ENCODE data around the gene MYO3B.
A peak's percentile ranks its signal among the peaks of the same experiment; 100 is the strongest.
"Not testable (repeated sequence)": the region's sequence is repeated elsewhere in the genome, so short reads cannot be mapped to it uniquely, and the experiment has no call there.

Gene MYO3B

DNA sequence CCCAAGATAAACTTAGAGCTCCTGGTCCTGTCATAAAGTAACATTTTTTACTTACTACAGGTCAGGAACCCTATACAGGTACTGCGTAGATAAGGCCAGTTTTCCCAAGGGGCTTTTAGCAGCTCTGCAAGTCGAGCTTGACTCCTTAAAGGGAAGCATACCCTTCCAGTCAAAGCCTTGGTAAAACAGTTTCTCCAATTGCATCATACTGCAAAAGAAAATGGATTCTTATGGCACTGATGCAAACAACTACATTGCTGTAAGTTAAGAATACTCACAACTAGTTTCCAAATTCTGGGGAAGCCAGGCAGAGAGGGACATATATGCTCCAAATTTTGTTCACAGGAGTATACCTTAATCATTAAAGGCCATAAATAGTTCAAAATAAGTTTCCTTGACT is 31.0 kb downstream of the MYO3B start:
- no peak for DNase-seq

DNA sequence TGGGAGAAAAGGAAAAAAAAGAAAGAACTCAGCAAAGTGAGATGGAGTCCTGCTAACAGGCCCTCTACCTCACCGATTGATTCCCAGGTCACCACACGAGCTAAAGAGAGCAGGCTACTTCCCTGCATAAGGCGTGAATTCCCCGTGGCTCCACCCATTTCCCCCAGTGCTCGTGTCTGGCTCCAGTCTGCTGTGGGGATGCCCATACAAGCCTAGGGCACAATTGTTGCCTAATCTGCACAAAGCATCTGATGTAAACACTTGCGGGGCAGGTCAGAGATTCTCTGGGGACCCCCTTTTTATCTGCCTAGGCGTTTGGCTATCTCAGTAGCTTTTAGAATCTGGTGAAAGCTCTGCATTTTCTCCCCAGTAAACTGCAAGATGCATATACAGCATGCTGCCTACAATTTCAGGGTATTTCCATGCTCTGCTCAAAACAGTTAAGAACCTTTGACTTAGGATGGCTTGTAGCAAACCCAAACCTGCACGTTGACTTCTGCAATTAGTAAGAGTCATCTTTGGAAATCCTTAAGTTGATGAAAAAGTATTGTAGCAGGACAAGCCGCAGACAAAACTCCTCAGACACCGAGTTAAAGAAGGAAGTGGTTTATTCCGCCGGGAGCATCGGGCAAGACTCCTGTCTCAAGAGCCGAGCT is 34.8 kb downstream of the MYO3B start:
- DNase-seq, result no peak

DNA sequence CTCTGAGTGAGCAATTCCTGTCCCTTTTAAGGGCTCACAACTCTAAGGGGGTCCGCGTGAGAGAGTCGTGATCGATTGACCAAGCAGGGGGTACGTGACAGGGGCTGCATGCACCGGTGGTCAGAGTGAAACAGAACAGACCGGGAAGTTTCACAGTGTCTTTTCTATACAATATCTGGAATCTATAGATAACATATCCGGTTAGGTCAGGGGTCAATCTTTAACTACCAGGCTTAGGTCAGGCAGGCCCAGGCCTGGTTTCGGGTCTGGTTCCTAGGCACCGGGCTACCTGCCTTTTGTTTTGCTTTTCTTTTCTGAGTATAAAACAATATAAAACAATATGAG is 35.3 kb downstream of the MYO3B start:
- DNase-seq, result not testable (repeated sequence)

- DNase-seq, result no peak
These were observed 35.7 kb downstream of the MYO3B start for GRCh38 chr2:170213651-170214050.

DNA sequence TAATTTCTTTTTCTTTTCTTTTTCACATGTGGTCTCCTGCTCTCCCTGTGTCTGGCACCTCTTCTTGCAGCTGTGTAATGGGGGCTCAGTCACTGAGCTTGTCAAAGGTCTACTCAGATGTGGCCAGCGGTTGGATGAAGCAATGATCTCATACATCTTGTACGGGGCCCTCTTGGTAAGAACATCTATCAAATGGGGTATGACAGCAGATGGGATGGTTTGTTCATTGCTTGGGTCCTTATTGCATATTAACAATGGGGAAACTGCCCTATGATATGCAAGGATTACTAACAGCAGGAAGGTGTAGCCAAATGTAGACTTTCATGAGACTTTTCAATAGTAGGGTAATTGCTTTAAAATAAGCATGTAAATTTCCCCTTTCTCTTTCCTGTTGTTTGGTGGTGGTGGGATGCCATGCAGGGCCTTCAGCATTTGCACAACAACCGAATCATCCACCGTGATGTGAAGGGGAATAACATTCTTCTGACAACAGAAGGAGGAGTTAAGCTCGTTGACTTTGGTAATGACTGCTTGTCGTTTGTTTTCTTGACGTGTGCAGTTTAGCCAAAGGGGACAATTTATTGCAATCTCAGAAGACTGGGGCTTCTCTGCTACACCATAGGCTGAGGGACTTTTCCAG is 36.5 kb downstream of the MYO3B start:
- DNase-seq, result no peak

DNA sequence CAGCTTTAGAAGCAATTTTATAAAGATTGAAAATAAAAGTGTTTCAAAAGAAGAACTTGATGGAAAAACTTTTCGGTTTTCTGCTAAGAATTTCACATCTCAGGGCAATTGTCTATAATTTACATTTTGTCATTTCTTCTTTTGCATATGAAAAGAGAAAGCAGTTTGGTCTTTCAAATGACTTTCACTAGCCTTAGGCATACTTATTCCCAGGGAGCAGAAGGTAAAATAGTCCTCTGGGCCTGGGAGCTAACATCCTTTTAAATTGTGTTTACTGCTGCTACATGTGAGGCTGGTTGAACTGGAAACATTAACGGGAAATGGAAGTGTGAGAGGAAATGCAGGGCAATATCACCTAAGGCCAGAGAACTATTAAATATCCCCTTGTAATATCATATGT is 37.1 kb downstream of the MYO3B start:
- DNase-seq, result no peak

GRCh38 chr2:170216428-170216827 is 38.5 kb downstream of the MYO3B start:
- DNase-seq, result no peak

DNA sequence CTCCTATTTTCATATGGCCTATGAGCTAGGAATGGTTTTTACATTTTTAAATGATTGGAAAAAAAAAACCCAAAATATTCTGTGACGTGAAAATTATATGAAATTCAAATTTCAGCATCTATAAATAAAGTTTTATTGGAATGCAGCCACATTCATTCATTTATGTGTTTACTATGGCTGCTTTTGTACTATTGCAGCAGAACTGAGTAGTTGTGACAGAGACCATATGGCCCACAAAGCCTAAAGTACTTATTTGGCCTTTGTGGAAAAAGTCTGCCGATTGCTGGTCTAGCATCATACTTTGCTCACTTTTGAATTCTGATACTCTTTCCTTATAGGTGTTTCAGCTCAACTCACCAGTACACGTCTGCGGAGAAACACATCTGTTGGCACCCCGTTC is 39.0 kb downstream of the MYO3B start:
- no peak for DNase-seq

DNA sequence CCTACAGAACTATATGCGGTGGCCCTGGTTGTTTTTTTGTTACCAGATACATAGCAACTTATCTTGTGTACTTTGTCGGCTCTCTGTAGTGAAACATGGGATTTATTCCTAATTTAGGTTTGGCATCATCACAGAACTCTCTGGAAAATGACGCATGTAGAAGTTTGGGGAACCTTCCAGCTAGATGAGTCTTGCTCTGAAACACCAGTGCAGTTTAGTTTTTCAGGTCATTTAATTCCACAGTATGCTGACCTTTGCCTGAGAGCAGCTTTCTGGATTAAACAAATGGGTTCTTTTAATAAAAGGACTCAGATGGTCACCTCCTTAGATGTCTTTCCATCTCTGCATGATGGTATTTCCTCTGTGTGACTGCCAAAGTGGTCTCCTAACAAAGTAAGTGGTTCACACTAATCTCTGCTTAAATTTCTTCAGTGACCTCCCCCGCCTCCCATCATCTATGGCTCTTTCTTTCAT is 39.9 kb downstream of the MYO3B start:
- no peak for DNase-seq

DNA sequence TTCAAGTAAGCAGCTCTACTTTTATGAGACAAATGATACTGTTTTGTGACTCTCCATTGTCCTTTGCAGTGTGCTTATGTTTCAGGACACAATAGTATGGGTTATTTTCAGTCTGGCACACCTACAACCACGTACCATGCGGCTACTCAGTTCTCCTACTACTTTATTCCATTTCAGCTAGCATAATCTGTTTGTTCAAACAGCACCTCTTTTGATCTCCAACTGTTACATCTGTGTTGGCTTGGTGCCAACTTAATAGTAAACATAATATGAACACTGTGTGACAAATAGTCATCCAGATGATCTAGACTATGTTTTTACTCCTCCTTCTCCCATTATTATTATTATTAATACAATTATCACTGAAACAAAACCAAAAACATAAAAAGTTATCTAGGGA is 40.5 kb downstream of the MYO3B start:
- DNase-seq, result peak; percentile 65

DNA sequence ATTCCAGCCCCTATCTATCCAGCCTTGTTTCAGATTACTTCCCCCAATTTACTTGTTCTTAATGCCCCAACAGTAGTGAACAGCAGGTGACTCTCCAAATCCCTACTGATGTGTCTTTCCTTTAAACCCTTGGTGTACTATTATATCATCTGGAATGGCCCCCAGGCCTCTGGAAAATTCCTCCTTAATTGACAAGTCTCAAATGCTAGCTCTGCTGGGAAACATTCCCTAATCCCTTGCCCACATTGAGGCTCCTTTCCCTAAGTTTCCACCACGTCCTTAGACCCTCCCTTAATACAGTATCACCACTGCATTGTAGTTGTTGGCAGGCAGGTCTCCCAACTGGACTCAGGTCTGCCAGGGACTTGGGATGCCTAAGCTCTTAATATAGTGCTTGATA is 41.0 kb downstream of the MYO3B start:
- DNase-seq, result no peak

DNA sequence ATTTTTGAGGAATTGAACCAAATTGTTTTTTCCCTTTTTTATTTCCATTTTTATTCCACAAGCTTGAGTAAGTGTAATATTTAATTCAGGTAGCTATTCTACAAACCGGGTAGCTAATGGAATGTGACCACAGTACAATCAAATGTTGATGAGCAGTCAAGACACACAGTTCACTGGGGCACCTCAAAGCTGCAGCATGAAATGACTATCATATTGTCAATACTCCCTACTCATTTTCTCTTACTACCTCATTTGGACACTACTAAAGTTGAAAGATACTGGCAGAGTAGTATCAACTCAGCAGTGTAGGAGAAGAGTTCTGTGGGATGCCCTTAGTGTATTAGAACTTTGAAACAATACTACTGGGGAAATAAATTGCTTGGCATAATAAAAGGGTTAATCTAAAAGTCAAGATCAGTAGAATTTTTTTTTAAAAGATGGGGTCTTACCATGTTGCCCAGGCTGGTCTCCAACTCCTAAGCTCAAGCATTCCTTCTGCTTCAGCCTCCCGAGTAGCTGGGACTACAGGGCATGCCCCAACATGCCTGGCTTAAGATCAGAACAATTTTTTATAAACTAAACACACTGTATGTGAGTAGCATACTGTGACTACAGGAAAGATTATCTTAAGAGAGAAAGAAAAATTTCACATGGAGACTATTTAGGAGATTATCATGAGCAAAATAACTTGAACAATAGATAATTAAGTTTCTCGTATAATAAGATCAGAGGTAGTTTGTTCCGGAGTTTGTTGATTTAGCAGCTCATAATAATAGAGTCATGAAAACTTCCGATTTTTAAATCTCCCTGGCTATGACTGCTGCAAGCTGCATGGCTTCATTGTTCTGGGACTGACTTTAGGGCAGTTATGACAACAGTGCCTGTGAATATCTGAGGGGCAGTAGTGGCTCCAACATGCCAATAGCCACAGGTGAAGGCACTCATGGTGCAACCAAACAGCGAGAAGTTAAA is 43.7 kb downstream of the MYO3B start:
- no peak for DNase-seq

DNA sequence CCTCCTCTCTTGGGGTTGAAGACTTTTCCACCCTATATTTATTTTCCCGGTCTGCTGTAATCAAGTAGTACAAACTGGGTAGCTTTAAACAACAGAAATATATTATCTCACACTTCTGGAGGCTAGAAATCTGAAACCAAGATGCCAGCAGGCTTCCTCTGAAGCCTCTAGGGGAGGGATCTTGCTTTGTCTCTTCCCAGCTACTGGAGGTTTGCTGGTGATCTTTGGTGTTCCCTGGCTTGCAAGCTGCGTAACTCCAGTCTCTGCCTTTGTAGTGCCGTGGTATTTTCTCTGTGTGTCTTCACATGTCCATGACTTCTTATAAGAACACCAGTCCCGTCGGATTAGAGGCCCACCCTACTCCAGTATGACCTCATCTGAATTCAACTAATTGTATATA is 44.4 kb downstream of the MYO3B start:
- no peak for DNase-seq

- no peak for DNase-seq
These were observed 44.9 kb downstream of the MYO3B start for GRCh38 chr2:170222842-170223241.

GRCh38 chr2:170224692-170225294 is 46.8 kb downstream of the MYO3B start:
- peak; percentile 85 for DNase-seq

DNA sequence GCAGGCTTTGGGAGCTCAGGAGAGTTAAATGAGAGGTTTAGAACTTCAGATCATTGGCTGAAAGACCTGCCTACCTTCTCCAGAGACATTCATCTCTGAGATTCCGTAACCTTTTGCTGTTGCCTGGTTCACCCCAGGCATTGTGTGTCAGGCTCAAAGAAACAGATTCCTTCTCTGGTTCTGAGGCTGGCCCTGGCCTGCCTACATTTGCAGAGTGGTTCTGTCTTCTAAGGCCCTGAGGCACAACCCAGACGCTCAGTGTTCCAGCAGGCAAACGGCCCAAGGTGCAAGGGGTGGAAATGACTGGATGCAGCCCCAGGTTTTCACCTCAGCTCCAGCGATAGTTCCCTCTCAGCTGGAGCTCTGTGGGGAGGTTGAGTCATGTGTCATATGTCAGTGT is 48.3 kb downstream of the MYO3B start:
- no peak for DNase-seq

DNA sequence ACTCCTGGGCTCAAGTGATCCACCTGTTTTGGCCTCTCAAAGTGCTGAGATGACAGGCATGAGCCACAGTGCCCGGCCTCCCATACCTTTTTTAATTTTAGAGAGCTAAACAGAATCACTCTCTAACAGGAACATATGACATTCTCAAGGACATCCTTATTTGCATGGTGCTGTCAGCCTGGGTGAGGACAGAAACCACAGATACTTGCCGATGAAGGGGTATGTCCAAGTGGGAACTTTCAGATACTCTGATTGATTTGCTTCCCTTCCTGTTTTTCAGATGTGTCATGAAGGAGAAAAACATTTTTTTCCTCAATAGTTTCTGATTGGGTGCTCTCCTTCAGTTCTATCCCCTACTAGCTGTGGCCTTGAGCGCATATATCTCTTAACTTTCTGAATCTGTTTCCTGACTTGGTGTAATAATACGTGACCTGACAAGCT is 49.6 kb downstream of the MYO3B start:
- no peak for DNase-seq

- DNase-seq, result no peak
These were observed 50.0 kb downstream of the MYO3B start for GRCh38 chr2:170227951-170228350.

- DNase-seq, result no peak
These were observed 50.5 kb downstream of the MYO3B start for GRCh38 chr2:170228429-170228828.

DNA sequence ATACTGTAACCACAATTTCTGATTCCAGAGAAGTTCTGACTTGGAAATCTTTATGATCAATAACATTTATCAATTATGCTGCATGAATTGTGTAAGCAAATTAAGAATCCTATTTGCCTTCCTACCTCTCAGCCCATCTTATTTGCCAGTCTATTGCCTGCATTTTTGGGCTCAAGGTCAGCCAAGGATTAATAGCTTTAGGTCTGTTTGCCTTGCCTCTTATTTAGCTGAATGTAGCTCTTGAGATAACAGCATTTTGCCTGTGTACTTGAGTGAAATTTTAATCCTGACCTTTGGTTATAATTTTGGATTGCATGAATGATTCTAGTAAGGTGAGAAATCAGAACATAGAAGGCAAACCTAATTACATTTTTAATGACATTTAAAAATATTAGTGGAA is 51.2 kb downstream of the MYO3B start:
- DNase-seq, result no peak

GRCh38 chr2:170229744-170230143 is 51.8 kb downstream of the MYO3B start:
- DNase-seq, result no peak

- peak; percentile 34 for DNase-seq
These were observed 58.1 kb downstream of the MYO3B start for GRCh38 chr2:170235860-170236679.

Data from NCI-H1105 (cell line).